C1 segment of cervical spinal cord (tissue), 14 donors: ENCODE data around the gene NIT2.

Experiments used
- DNase-seq, 14 donors: peaks; one replicate each; lab custom pipeline; 2025; lab: John Stamatoyannopoulos, UW

The NIT2 gene

GRCh38 chr3:100396967-100397366, 62.4 kb downstream of the NIT2 start:
- DNase-seq, result no peak

- DNase-seq, result no peak
These were observed 64.9 kb downstream of the NIT2 start for GRCh38 chr3:100399341-100400071.

DNA sequence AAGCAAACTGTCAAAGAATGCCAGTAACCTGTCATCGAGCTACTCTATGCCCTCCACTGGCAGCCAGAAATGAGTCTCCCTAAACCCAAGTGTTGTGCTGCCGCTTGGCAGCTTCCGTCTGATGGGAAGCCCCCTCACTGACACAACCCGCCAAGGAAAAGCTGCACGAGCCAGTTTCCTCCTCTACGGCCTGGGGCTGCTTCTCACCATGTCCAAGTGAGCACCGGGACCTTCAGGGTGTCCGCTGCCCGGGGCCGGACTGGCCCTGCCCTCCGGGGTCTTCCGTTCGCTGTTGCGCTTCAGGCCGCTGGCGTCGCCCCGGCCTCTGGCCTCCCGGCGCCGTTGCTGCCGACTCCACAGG, 65.8 kb downstream of the NIT2 start:
- DNase-seq, result peak in 2 of 14 donors; percentile 32 to 45

GRCh38 chr3:100400780-100401673, 66.5 kb downstream of the NIT2 start, which contains the start of the genes LNP1 and TOMM70:
Gene LNP1, plus strand, starts transcription at chr3:100401539. Its CDS starts 28,191 bp downstream, at chr3:100429730.
Gene TOMM70, minus strand, starts transcription at chr3:100401089. Its CDS starts 140 bp downstream, at chr3:100400949.
- DNase-seq, result peak; percentile 82 to 100 (median 98)

DNA sequence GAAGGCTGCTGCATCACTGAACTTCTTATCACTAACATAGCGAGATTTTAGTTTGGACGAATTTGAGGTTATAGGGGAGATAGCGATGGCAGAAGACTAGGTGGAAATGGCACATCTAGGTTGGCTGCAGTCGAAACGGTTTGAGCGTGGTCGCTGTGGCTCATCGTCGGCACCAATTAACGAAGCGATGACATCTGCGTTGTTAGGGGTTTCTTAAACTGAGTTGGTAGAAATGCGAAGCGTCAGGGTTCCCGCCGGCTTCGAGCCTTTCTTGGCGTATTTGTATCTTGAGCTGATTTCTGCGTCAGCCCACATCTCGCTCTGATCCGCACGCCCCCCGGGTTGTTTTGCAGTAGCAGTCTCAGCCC, 67.1 kb downstream of the NIT2 start:
- peak in 4 of 14 donors; percentile 59 to 70 (median 64) for DNase-seq

- DNase-seq, result peak in 1 of 14 donors; percentile 39
These were observed 67.7 kb downstream of the NIT2 start for GRCh38 chr3:100402256-100402655.

DNA sequence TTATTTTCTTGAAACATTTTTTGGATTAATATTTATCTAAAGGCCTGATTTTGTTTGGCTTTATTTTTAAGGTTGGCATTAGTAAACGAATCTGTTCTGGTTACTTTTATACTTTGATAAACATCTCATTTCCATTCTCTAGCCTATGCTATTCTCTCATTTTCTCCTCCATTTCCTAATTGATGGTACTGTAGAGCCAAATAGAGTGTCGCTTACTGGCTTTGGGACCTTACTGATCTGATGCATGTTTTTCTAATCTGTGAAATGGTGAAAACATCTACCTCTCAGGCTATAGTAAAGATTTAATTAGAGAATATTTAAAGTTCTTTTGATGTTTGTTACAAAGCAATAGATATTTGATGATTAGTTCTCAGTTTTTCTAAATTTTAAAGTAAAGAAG, 68.3 kb downstream of the NIT2 start:
- DNase-seq, result no peak

GRCh38 chr3:100403362-100404249, 69.0 kb downstream of the NIT2 start:
- peak in 2 of 14 donors; percentile 0 to 6 for DNase-seq

DNA sequence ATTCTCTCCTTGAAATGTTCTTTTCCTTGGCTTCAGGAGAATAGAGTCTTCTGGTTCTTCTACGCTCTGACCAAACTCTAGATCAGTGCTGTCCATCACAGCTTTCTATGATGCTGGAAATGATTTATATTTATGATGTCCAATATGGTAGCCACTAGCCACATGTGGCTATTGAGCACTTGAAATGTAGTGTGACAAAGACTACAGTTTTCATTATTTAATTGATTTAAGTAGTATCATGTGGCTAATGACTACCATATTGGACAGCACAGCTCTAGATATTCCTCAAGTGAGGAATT, 69.6 kb downstream of the NIT2 start:
- no peak for DNase-seq

DNA sequence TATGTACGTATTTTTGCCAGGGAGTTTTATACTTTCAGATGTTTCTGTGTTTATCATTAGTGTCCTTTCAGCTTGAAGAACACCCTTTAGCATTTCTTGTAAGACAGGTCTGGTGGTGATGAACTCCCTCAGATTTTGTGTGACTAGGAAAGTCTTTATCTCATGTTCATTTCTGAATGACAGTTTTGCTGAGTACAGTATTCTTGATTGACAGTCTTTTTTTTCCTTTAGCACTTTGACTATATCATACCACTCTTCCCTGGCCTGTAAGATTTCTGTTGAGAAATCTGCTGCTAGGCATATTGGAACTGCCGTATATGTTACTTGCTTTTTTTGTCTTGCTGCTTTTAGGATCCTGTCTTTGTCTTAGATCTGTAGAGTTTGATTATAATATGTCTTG, 72.6 kb downstream of the NIT2 start:
- DNase-seq, result no peak

- no peak for DNase-seq
These were observed 73.5 kb downstream of the NIT2 start for GRCh38 chr3:100407977-100408532.
